ENCODE data around the gene USP50.
"Not testable (repeated sequence)": the region's sequence is repeated elsewhere in the genome, so short reads cannot be mapped to it uniquely, and the experiment has no call there.

- not testable (repeated sequence) for TF ChIP-seq CTCF, POLR2A (IDR thresholded peaks at IDR 0.05)
Measured at GRCh38 chr15:50573842-50574241, 27.4 kb upstream of the USP50 start.

Measured in thyroid gland (tissue), 4 donors.